SK-N-SH (cell line): ENCODE data around the gene EXPH5. TPM values are rescaled to one million over a fixed set of nuclear protein-coding genes. Genes with fewer than 3 reads are reported as not detected.

ENCODE experiments used
- CTCF ChIA-PET: fragments of 300-600, 350-600 bp; formaldehyde crosslinking; extraction: SDS; loops from one replicate; lab custom pipeline; 2021; lab: Yijun Ruan, JAX
- POLR2A ChIA-PET: fragments of 350-600 bp; sonication (Branson Sonifier 250); formaldehyde crosslinking; extraction: SDS; loops from one replicate; lab custom pipeline; 2020; ENCODE audit warnings: antibody characterized with exemption, inconsistent platforms; lab: Yijun Ruan, JAX
- DNase-seq: peaks from one replicate; pipeline ENCODE4 v3.0.0; 2012
- H2AFZ ChIP-seq: fragments of 200-600 bp; sonication (generic); 2 replicates; pipeline ENCODE4 v1.8.1; 2016; ENCODE audit warnings: antibody characterized with exemption, mild to moderate bottlenecking, low read depth
- H3F3A ChIP-seq: fragments of 200-600 bp; sonication (generic); replicated peaks from 2 replicates; pipeline ENCODE3; 2016; ENCODE audit warnings: antibody characterized with exemption, mild to moderate bottlenecking; ENCODE audit not compliant: insufficient read depth
- H3K27ac ChIP-seq, 2 experiments: fragments of 200-500 bp in 1 of 2; fragments of 200-600 bp in 1 of 2; sonication (Bioruptor generic) in 1 of 2; sonication (generic), shearing (Covaris generic) in 1 of 2; 2 replicates each; pipeline versions ENCODE4 v1.5.1 to v1.6.1; 2014 to 2016; ENCODE audit warnings: low read depth in 2 of 2, inconsistent platforms in 1 of 2, low read length in 1 of 2, mild to moderate bottlenecking in 1 of 2, mixed read lengths in 1 of 2
- H3K27me3 ChIP-seq: fragments of 200-600 bp; sonication (generic), shearing (Covaris generic); 2 replicates; pipeline ENCODE4 v1.6.1; 2016; ENCODE audit warnings: mixed run types; ENCODE audit not compliant: insufficient read depth
- H3K36me3 ChIP-seq, 2 experiments: fragments of 200-500 bp in 1 of 2; fragments of 200-600 bp in 1 of 2; sonication (Bioruptor generic) in 1 of 2; sonication (generic) in 1 of 2; replicated peaks in 1 of 2; 2 replicates each; pipeline versions ENCODE3 to v1.5.1; 2014 to 2016; ENCODE audit warnings: low read length in 1 of 2, mild to moderate bottlenecking in 1 of 2; ENCODE audit not compliant: insufficient read depth in 2 of 2, control insufficient read depth in 1 of 2
- H3K4me1 ChIP-seq, 2 experiments: fragments of 200-500 bp in 1 of 2; fragments of 200-600 bp in 1 of 2; sonication (Bioruptor generic) in 1 of 2; sonication (generic), shearing (Covaris generic) in 1 of 2; 2 replicates each; pipeline versions ENCODE4 v1.5.1 to v1.6.1; 2014 to 2016; ENCODE audit warnings: low read depth in 1 of 2, low read length in 1 of 2, mixed run types in 1 of 2; ENCODE audit not compliant: insufficient read depth in 2 of 2, control insufficient read depth in 1 of 2
- H3K4me2 ChIP-seq: fragments of 200-600 bp; sonication (generic), shearing (Covaris generic); 2 replicates; pipeline ENCODE4 v1.6.1; 2017; ENCODE audit warnings: mixed run types
- H3K4me3 ChIP-seq, 2 experiments: fragments of 200-500 bp in 1 of 2; fragments of 200-600 bp in 1 of 2; sonication (Bioruptor generic) in 1 of 2; sonication (generic), shearing (Covaris generic) in 1 of 2; 2 replicates each; pipeline versions ENCODE4 v1.5.1 to v1.8.1; 2014 to 2016; ENCODE audit warnings: low read depth in 2 of 2, inconsistent platforms in 1 of 2, low read length in 1 of 2, mild to moderate bottlenecking in 1 of 2, mixed read lengths in 1 of 2, moderate library complexity in 1 of 2
- H3K79me2 ChIP-seq: fragments of 200-600 bp; sonication (generic); 2 replicates; pipeline ENCODE4 v1.8.1; 2017; ENCODE audit warnings: mild to moderate bottlenecking; ENCODE audit not compliant: insufficient read depth
- H3K9ac ChIP-seq: fragments of 200-600 bp; sonication (generic); 2 replicates; pipeline ENCODE4 v1.6.1; 2017; ENCODE audit warnings: mixed run types
- H3K9me2 ChIP-seq: fragments of 200-600 bp; sonication (generic); 2 replicates; pipeline ENCODE4 v1.6.1; 2017; ENCODE audit warnings: mixed run types
- H3K9me3 ChIP-seq: fragments of 200-600 bp; sonication (generic); 2 replicates; pipeline ENCODE4 v1.6.1; 2017; ENCODE audit warnings: mixed run types, mild to moderate bottlenecking, moderate library complexity
- H4K20me1 ChIP-seq: fragments of 200-600 bp; sonication (generic); 2 replicates; pipeline ENCODE4 v1.6.1; 2017; ENCODE audit warnings: mild to moderate bottlenecking, mixed run types; ENCODE audit not compliant: insufficient read depth
- CHD2 ChIP-seq: fragments of 150-350 bp; IDR thresholded peaks from 2 replicates; pipeline ENCODE4 v1.6.1; 2018; ENCODE audit warnings: low read length; ENCODE audit not compliant: partially characterized antibody
- FOSL2 ChIP-seq: IDR thresholded peaks from 2 replicates; pipeline ENCODE4 v1.4.0; 2012; ENCODE audit warnings: low read depth, mild to moderate bottlenecking, moderate library complexity, borderline replicate concordance
- FOXM1 ChIP-seq: IDR thresholded peaks from 2 replicates; pipeline ENCODE4 v1.4.0; 2012; ENCODE audit warnings: low read depth, mild to moderate bottlenecking
- JUND ChIP-seq: IDR thresholded peaks from 2 replicates; pipeline ENCODE4 v1.4.0; 2012
- MXI1 ChIP-seq: IDR thresholded peaks from 2 replicates; pipeline ENCODE4 v1.6.1; 2012; ENCODE audit warnings: mild to moderate bottlenecking, low read depth, low read length, improper control_type of control experiment
- RCOR1 ChIP-seq: fragments of 150-350 bp; IDR thresholded peaks from 2 replicates; pipeline ENCODE4 v1.6.1; 2017; ENCODE audit warnings: antibody characterized with exemption, low read length
- SIN3A ChIP-seq: IDR thresholded peaks from 2 replicates; pipeline ENCODE4 v1.6.1; 2012; ENCODE audit warnings: low read depth, mild to moderate bottlenecking, low read length, moderate library complexity, borderline replicate concordance
- TAF1 ChIP-seq: IDR thresholded peaks from 2 replicates; pipeline ENCODE4 v1.6.1; 2012; ENCODE audit warnings: low read depth, mild to moderate bottlenecking, low read length, moderate library complexity, borderline replicate concordance
- WGBS: methylation state at CpG from one replicate; pipeline ENCODE4 v1.1.6; 2017; ENCODE audit warnings: low lambda C conversion rate; 5-methylcytosine and 5-hydroxymethylcytosine counted together
- polyA plus RNA-seq, 3 experiments: library from polyadenylated mRNA; depleted of rRNA; stranded (reverse); fragments of >200 nt; gene quantifications; 2 replicates each; pipeline ENCODE4 v1.2.3, GENCODE V29; 2012
- TF ChIP-seq, protein P1 (sequence below): IDR thresholded peaks from 2 replicates; pipeline ENCODE4 v1.6.1; 2012; ENCODE audit warnings: mild to moderate bottlenecking, low read depth, low read length, moderate library complexity

EXPH5 gene
- polyA plus RNA-seq, 1 of the 3 experiments (the other 2 are of a cell fraction) = 0.05 TPM

DNA sequence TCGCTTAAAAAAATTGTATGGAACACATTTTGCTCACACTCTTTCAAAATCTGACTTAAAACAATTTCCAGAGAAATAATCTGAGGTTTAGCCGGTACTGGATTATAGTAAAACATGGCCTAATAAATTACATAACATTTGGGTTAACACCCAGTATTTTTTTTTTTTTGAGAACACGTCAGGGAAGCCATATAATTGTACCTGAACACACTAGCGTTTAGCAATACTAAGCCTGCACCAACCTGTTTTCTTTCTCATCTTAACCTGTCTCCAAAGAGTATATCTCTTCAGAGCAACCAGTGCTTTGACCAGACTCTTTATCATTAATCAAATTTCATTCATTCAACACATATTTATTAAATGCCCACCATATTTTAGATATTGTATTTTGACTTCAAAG is 93.4 kb downstream of the EXPH5 start:
- peaks cover 9% of the 10 kb centered on the region; the same call in 1 of the 2 replicates for H3K79me2 ChIP-seq
- 99% methylated on average over 4 of the region's 4 CpGs for WGBS
- H2AFZ ChIP-seq = no peak overlapping the region
- no peaks in the 10 kb centered on the region for H3K9me3 ChIP-seq
- peaks cover 6% of the 10 kb centered on the region for H3F3A ChIP-seq
- POLR2A ChIA-PET = no interaction called here
- H3K36me3 ChIP-seq = no peaks in the 10 kb centered on the region
- CTCF ChIA-PET = no interaction called here
- DNase-seq = no peak
- no peak overlapping the region for H3K4me3 ChIP-seq
- no peak overlapping the region for H3K27ac ChIP-seq
- H3K9me2 ChIP-seq = no peaks in the 10 kb centered on the region
- H3K27me3 ChIP-seq = no peaks in the 10 kb centered on the region
- TF ChIP-seq RCOR1 = no peak
- TF ChIP-seq, protein P1, sequence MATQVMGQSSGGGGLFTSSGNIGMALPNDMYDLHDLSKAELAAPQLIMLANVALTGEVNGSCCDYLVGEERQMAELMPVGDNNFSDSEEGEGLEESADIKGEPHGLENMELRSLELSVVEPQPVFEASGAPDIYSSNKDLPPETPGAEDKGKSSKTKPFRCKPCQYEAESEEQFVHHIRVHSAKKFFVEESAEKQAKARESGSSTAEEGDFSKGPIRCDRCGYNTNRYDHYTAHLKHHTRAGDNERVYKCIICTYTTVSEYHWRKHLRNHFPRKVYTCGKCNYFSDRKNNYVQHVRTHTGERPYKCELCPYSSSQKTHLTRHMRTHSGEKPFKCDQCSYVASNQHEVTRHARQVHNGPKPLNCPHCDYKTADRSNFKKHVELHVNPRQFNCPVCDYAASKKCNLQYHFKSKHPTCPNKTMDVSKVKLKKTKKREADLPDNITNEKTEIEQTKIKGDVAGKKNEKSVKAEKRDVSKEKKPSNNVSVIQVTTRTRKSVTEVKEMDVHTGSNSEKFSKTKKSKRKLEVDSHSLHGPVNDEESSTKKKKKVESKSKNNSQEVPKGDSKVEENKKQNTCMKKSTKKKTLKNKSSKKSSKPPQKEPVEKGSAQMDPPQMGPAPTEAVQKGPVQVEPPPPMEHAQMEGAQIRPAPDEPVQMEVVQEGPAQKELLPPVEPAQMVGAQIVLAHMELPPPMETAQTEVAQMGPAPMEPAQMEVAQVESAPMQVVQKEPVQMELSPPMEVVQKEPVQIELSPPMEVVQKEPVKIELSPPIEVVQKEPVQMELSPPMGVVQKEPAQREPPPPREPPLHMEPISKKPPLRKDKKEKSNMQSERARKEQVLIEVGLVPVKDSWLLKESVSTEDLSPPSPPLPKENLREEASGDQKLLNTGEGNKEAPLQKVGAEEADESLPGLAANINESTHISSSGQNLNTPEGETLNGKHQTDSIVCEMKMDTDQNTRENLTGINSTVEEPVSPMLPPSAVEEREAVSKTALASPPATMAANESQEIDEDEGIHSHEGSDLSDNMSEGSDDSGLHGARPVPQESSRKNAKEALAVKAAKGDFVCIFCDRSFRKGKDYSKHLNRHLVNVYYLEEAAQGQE = no peak
- no peak for TF ChIP-seq FOXM1
- TF ChIP-seq JUND = no peak
- no peak for TF ChIP-seq CHD2
- no peak for TF ChIP-seq FOSL2
- no peak for TF ChIP-seq SIN3A
- no peaks in the 10 kb centered on the region for H4K20me1 ChIP-seq
- no peak overlapping the region for H3K4me2 ChIP-seq
- peaks cover 0 to 11% of the 10 kb centered on the region in 2 experiments; a peak in 2 of 4 replicates for H3K4me1 ChIP-seq
- H3K9ac ChIP-seq = no peak overlapping the region

DNA sequence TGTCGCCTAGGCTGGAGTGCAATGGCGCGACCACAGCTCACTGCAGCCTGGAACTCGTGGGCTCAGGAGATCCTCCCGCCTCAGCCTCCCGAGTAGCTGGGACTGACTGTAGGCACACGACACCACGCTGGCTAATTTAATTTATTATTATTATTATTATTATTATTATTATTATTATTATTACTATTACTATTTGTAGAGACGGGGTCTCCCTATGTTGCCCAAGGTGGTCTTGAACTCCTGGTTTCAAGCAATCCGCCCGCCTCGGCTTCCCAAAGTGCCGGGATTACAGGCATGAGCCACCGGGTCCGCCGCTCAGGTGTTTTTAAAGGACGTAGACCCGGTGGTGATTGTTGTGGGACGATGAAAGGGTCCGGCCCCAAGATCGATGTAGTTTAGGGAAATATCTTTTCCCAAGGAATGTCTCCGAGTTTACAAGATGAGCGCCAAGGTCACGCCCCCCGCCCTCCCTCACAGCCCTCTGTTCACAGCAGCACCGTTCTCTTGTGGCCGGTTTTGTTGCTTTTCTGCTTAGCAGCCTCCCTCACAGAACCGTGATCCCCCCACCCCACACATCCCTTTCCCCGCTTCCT is 94.7 kb downstream of the EXPH5 start:
- Histone ChIP-seq H2AFZ (peak overlapping the region; percentile 76), H3K4me3 (peak overlapping the region; percentile 61 to 75; a peak in 3 of 4 replicates), H3K36me3 (no peaks in the 10 kb centered on the region), H3K4me2 (peak overlapping the region; percentile 74; the same call in 1 of the 2 replicates), H3K79me2 (peaks cover 9% of the 10 kb centered on the region; the same call in 1 of the 2 replicates), H3F3A (peaks cover 6% of the 10 kb centered on the region), H3K27me3 (no peaks in the 10 kb centered on the region), H4K20me1 (no peaks in the 10 kb centered on the region)
- no peak for DNase-seq
- TF ChIP-seq TAF1 (no peak), MXI1 (no peak)
- TF ChIP-seq, all 33 proteins: peak for 0
- H3K9me3 ChIP-seq = no peaks in the 10 kb centered on the region
- H3K4me1 ChIP-seq = peaks cover 0 to 11% of the 10 kb centered on the region in 2 experiments; a peak in 2 of 4 replicates
- H3K9ac ChIP-seq = peak overlapping the region; percentile 76; the same call in 1 of the 2 replicates
- ChIA-PET POLR2A (no interaction called here), CTCF (interaction anchor here (0.7 kb wide), 1 partner anchor 8 kb away, joined by 4 read pairs; no protein-coding TSS in a partner anchor)
- H3K9me2 ChIP-seq = no peaks in the 10 kb centered on the region
- WGBS = 92% methylated on average over 29 of the region's 29 CpGs
- peak overlapping the region; percentile 83 to 87 for H3K27ac ChIP-seq
